ENCODE measurements around the gene RRP9.

The RRP9 gene

DNA sequence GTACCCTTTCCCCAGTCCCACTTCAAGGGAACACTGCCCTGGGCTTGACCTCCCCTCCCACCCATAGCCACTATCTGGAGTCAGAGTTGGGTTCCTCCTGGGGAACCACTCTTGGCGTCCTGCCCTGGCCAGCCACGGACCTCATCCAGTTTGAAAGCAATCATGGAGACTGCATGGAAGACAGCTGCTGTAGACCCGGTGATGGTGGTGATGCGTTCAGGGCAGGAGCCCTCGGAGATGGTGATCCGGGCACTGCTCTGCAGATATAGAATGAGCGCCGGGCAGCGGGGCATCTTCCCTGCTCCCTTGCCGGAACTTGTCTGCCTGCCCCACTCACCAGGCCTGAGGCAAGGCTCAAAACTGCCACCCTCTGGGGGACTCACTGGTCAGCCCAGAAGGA, 18.7 kb upstream of the RRP9 start:
- TF ChIP-seq RARB (CRISPR knock-in tag; IDR thresholded peaks at IDR 0.05) = no peak
- TF ChIP-seq TCF4 (CRISPR knock-in tag; IDR thresholded peaks at IDR 0.05; ENCODE audit: borderline replicate concordance) = no peak
- no peak for TF ChIP-seq ZNF70 (CRISPR knock-in tag; IDR thresholded peaks at IDR 0.05)
- ATAC-seq = no peak

- ATAC-seq = no peak
- TF ChIP-seq PPARA (CRISPR knock-in tag; IDR thresholded peaks at IDR 0.05; ENCODE audit: borderline replicate concordance) (no peak), ZFP30 (CRISPR knock-in tag; IDR thresholded peaks at IDR 0.05) (no peak), ISL1 (CRISPR knock-in tag; IDR thresholded peaks at IDR 0.05) (no peak), SNAI2 (CRISPR knock-in tag; IDR thresholded peaks at IDR 0.05) (no peak), CSDC2 (CRISPR knock-in tag; IDR thresholded peaks at IDR 0.05) (no peak), PATZ1 (CRISPR knock-in tag; IDR thresholded peaks at IDR 0.05; ENCODE audit: borderline replicate concordance) (no peak), TSHZ2 (CRISPR knock-in tag; IDR thresholded peaks at IDR 0.05) (no peak), ZFP3 (CRISPR knock-in tag; IDR thresholded peaks at IDR 0.05) (no peak), ZNF70 (CRISPR knock-in tag; IDR thresholded peaks at IDR 0.05) (no peak), ARNTL (CRISPR knock-in tag; IDR thresholded peaks at IDR 0.05; ENCODE audit: borderline replicate concordance, low read depth) (no peak), ESRRG (CRISPR knock-in tag; IDR thresholded peaks at IDR 0.05) (no peak), ZC3H10 (CRISPR knock-in tag; IDR thresholded peaks at IDR 0.05) (no peak), BACH2 (CRISPR knock-in tag; IDR thresholded peaks at IDR 0.05; ENCODE audit: borderline replicate concordance) (no peak)
Observed at GRCh38 chr3:51959651-51960050, 17.9 kb upstream of the RRP9 start.

DNA sequence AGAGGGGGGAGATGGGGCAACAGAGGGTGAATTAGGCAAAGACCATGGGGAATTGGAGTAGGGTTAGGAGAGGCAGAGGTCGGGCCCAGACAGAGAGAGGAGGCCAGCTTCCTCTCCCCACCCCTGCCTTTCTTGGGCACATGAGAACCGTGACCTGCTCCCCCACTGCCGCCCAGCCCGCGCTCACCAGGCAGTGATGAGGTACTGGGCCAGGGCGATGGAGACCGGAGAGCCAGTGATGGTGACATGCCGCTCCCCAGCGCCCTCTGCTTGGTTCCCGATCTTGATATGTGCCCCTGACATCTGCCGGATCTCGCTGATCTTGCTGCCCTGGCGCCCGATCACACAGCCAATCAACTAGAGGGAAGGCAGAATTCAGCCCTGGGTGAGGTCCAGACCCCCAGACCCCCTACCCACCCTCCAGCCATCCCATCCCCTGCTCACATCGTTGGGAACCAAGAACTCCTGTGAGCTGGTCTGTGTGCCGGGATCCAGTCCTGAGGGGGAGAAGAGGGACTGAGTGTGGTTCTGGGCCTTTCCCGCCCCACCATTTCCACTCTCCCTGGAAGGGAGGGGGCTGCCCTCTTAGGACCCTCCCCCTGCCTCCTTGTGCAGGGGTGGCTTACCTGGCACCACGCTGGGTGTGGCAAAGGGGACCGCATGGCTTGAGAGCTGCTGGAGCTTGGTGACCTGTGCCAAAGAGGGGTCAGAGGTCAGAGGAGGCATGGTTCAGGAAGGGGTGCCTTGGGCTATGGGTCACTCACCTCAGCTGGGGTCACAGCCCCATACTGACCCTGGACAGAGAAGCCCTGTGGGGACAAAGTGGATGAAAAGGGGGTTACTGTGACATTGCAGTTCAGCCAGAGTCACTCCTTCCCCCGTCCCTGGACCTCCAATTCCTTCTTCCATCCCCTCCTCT, 17.2 kb upstream of the RRP9 start:
- TF ChIP-seq ZFP3 (CRISPR knock-in tag; IDR thresholded peaks at IDR 0.05) (no peak), CSDC2 (CRISPR knock-in tag; IDR thresholded peaks at IDR 0.05) (no peak), ZNF70 (CRISPR knock-in tag; IDR thresholded peaks at IDR 0.05) (no peak), ESRRG (CRISPR knock-in tag; IDR thresholded peaks at IDR 0.05) (no peak), PATZ1 (CRISPR knock-in tag; IDR thresholded peaks at IDR 0.05; ENCODE audit: borderline replicate concordance) (no peak), OSR1 (CRISPR knock-in tag; IDR thresholded peaks at IDR 0.05) (no peak), BACH2 (CRISPR knock-in tag; IDR thresholded peaks at IDR 0.05; ENCODE audit: borderline replicate concordance) (no peak), PPARA (CRISPR knock-in tag; IDR thresholded peaks at IDR 0.05; ENCODE audit: borderline replicate concordance) (no peak), ZFP30 (CRISPR knock-in tag; IDR thresholded peaks at IDR 0.05) (no peak), ZC3H10 (CRISPR knock-in tag; IDR thresholded peaks at IDR 0.05) (no peak), TSHZ2 (CRISPR knock-in tag; IDR thresholded peaks at IDR 0.05) (no peak)
- TF ChIP-seq, protein P1, sequence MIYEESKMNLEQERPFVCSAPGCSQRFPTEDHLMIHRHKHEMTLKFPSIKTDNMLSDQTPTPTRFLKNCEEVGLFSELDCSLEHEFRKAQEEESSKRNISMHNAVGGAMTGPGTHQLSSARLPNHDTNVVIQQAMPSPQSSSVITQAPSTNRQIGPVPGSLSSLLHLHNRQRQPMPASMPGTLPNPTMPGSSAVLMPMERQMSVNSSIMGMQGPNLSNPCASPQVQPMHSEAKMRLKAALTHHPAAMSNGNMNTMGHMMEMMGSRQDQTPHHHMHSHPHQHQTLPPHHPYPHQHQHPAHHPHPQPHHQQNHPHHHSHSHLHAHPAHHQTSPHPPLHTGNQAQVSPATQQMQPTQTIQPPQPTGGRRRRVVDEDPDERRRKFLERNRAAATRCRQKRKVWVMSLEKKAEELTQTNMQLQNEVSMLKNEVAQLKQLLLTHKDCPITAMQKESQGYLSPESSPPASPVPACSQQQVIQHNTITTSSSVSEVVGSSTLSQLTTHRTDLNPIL (CRISPR knock-in tag; IDR thresholded peaks at IDR 0.05; ENCODE audit: low read depth) = no peak
- ATAC-seq = no peak
